ENCODE results near the gene XCR1.
"Not testable (repeated sequence)": the region's sequence is repeated elsewhere in the genome, so short reads cannot be mapped to it uniquely, and the experiment has no call there.

The XCR1 gene

DNA sequence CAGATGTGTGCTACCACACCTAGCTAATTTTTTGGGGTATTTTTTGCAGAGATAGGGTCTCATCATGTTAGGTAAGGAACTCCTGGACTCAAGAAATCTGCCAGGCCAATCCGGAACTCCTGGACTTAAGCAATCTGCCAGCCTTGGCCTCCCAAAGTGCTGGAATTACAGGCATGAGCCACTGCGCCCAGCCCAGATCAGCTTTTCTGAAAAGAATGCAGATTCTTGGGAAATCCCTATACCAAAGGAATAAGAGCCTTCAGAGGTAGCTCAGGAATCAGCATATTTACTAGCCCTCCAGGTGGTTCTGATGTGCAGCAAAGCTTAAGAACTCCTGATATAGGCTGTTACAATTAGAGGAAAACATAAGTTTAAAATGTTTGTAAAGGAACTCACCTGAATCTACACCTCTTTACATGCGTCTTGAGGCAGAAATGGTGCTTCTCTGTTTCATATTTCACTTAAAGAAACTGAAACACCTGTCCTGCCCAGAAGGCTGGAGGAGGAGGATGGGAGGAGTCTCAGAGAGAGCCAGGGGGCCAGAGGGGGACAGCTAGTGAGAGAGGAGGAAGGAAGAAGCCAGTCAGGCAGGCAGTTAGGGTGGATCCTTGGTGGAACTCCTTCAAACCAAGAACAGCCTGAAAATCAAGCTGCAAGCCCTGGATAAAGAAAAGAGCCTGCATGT lies at the start of gene XCR1:
XCR1 (minus strand) TSS at position 463 of the 685 bp plus-strand sequence. CDS start 5,536 bp downstream, outside the sequence.
- no peak for DNase-seq

DNA sequence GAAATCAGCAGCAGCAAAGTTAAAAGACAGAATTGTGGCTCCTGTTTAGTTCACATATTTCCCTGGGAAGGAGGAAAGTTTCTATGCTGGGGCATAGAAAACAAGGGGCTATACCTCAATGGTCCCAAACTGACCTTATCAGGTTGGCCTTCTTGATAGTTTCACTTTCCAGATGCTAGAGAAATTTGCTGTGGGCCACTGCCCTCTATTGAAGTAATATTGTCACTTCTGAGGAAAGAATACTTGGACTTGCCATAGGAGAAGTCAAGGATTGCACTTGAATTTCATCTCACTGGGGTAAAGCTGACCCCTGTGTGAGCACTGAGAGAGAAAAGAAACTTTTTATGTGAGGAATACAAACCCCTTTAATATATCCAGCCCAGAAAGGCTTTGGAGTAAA lies 49.3 kb upstream of the XCR1 start:
- DNase-seq = no peak

DNA sequence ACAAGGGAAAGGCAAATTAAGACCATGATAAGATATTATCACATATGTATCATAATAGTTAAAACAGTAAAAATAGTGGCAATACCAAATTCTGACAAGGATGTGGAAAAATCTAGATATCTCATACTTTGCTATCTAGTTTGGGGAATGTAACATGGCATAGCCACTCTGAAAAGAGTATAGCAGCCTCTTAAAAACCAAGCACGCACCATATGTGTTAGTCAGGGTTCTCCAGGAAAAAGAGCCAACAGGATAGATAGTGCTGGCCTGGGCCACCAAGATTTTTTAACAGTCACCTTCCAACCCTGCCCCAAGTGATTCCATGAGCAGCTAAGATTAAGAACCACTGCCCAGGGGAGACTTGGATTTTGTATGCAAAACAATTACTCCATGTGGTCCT lies 48.5 kb upstream of the XCR1 start:
- DNase-seq = no peak

DNA sequence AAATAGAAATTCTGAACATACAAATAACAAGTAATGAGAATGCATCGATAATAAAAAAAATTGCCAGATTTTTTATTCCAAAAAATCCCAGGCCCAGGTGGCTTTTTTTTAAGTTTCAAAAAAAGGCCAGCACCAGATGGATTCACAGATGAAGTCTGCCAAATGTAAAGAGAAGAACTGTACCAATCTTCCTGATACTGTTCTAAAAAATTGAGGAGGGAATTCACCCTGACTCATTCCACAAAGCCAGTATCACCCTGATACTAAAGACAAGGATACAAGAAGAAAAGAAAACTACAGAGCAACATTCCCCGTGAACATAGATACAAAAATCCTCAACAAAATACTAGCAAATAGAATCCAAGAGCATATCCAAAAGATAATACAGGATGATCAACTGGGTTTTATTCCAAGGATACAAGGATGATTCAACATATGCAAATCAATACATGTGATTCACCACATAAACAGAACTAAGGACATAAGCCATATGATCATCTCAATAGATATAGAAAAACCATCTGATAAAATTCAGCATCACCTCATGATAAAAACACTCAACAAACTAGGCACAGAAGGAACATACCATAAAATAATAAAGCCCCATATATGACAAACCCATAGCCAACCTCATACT lies 44.1 kb upstream of the XCR1 start:
- DNase-seq = no peak

GRCh38 chr3:46070595-46071093 lies 43.4 kb upstream of the XCR1 start:
- DNase-seq = no peak

DNA sequence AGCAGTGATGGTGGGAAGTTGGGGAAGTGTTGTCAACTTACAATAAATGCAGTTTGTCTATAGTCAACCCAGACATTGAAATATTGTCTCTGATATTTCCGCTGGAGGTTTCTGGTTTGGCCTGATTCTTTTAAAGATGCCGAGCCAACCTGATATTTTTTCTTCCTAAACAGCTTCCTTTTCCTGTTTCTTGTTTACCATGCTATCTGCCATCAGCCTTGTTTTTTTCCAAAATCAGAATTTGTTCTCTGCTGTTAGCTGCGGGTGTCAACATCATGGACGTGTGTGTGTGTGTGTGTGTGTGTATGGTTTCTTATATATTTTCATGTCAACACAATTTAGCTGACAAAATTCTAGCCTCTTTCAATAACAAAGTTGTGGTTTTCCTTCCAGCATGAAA lies 41.2 kb upstream of the XCR1 start:
- no peak for DNase-seq

DNA sequence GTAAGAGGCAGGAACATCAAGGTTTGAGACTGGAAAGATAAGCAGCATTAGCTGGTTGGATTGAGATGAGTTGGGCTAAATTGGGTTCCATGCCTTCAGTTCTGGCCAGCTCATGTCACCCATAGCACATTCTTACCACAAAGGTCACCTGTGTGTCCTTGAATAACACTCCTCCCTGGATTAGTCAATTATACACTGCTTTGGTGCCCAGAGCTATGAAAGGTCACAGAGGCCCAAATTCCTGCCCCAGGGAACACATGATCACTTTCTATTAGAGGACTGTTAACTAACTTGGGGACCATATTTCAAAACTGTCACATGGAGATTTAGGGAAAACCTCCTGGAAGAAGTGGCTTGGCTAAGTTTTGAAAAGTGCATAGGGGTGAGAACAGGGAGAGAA lies 40.1 kb upstream of the XCR1 start:
- DNase-seq = no peak

DNA sequence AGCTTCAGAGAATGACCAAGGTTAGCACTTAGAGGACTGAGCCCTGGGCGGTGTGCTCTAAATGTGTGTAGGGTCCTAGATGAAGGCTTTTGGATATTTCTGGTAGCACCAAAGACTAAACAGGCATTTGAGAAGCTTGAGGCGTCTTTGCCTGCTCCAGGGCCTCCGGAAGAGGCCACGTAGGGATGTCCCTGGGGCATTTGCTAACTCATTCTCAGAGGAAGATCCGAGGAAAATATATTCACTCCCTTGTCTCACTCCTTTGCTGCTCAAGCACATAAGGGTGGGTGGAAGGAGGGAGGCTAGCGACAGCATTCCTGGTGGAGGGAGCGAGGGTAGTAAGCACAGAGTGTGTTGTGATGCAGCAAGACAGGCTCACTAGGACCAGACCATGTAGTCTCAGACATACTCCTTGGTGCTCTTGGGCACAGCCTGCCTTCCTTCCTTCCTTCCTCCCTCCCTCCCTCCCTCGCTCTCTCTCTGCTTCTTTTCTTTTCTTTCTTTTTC lies 38.5 kb upstream of the XCR1 start:
- no peak for DNase-seq

- peak; percentile 83 for DNase-seq
Observed at GRCh38 chr3:46065294-46065705, 38.0 kb upstream of the XCR1 start.

DNA sequence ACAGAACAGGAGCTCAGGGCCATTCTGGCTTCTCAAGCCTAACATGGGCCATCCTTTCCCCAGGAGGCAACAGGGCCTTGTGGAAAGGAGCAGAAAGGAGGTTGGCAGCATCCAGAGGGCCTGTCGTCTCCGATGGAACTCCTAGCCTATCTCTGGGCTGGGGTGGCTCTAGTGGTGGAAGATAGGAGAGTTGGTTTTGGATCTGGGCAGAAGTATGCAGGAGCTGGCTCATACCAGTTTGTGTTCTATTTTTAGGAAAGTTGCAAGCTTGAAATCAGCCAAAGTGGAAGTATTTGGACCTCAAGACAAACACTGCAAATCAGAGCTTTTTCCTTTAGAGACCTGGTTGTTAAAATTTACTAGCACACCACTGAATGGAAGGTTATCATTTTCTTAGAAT lies 35.4 kb upstream of the XCR1 start:
- DNase-seq = no peak

DNA sequence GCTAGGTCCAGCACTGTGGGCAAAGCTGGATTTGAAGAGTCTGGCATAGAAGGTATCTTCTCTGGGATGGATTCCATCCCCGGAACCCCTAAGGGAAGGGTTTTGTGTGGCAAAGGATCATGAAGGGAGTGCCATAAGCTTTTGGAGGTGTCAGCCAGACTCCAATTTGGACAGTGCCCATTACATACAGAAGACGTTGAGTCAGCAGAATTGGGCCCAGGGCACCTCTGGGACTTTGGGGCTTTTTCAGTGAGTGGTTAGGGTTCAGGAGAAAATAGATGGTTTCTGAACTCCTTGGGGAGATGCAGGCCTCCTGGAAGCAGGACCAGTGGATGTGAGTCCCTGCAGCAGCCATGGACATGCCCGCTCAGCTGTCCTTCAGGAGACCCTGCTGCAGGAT lies 34.6 kb upstream of the XCR1 start:
- DNase-seq = no peak

- no peak for DNase-seq
Observed at GRCh38 chr3:46061108-46061720, 33.9 kb upstream of the XCR1 start.

DNA sequence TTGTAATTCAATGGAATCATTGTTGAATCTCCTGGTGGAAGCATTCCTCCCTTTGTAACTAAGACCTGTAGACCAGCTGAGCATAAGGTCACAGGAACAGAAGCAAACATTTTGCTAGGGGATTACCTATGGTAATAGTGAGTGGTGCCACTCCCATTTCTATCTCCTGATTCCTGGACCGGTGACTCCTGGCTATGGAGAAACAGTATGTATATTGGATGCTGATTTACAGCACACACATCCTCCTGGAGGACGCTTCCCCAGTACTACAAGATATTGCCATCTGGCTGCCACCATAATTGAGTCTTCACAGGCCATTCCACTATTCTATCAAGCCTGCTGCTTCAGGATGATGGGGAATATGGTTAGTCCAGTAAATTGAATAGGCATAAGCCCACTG lies 33.3 kb upstream of the XCR1 start:
- DNase-seq = no peak

- DNase-seq = no peak
Observed at GRCh38 chr3:46059432-46059831, 32.1 kb upstream of the XCR1 start.

- DNase-seq = no peak
Observed at GRCh38 chr3:46058981-46059380, 31.7 kb upstream of the XCR1 start.

- DNase-seq = no peak
Observed at GRCh38 chr3:46057716-46058115, 30.4 kb upstream of the XCR1 start.

DNA sequence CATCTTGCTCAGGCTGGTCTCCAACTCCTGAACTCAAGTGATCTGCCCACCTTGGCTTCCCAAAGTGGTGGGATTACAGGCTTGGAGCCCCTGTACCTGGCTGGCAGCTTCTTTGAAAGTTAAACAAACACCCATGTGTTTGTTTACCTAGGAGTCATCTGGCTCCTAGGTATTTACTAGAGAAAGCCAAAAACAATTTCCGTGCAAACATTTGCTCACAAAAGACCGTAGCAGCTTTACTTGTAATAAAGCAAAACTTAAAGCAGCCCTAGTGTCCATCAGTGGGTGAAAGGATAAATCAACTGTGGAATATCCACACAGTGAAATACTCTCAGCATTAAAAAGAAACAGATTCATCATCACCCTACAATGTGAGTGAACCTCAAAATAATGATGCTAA lies 29.4 kb upstream of the XCR1 start:
- DNase-seq = no peak

GRCh38 chr3:46053761-46054515 lies 26.7 kb upstream of the XCR1 start:
- not testable (repeated sequence) for DNase-seq

DNA sequence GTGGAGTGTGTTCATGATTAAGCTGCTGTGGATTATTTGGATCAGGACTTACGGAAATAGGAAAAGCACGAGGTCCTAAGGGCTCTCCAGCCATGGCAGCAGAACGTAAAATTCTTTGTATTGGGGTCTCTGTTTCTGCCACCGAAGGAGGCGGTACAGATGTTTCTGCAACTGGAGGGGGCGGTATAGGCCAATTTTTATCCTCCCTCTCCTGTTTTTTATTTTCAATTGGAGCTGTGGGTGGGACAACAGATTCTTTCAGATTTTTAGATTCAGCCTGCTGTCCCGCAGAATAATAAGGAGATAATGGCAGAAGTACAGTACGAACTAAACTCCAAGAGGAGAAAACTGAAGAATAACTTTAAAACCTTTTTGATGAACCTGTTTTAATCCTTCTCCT lies 26.0 kb upstream of the XCR1 start:
- not testable (repeated sequence) for DNase-seq

DNA sequence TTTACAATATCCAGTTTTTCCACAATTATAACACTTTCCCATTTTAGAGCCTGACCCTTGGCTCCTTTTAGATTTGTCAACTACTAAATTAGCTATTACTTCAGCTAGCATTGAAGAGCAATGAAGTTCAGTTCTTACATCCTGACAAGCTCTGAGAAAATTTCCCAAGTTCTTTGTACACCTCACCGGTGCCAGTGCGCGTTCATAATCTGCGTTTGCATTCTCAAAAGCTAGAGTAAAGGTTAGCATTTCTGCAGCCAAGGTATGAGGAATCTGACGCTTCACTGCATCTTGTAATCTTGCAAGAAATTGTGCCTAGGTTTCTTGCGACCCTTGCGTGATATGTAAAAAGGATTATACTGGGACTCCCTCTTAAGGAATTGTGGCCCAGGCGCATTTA lies 25.2 kb upstream of the XCR1 start:
- no peak for DNase-seq

DNA sequence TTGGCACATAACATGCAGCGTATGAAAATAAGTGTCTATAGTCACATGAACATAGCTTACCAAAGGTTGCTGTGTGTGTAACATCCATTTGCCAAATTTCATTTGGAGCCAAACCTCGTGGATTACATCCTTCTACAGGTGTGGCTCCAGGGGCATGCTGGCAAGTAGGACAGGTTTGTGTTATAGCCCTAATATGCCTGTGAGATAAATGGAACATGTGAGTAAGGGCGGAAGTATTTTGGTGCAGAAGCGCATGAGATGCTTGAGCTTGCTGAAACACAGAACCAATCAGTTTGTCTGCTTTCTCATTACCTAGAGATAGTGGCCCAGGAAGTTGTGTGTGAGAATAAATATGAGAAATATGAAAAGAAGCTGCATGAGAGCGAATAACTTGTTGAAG lies 21.8 kb upstream of the XCR1 start:
- DNase-seq = no peak

- not testable (repeated sequence) for DNase-seq
Observed at GRCh38 chr3:46046231-46046630, 18.9 kb upstream of the XCR1 start.

DNA sequence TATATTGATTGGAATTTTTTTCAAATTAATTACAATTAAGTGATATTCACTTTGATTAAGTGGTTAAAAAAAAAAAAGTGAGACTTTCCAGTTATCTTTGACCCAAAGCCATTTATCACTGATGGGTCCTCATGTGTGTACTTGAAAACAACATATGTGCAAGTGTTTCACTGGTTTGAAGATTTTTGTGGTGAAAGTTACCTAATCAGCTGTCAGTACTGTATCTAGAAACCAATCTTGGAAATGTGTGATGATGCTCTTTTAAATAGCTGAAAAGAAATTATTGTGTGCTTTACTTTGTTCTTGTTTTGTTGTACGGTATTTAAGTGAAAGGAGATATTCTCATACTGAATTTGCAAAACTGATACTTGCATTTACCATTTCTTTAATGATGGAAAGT lies 11.6 kb upstream of the XCR1 start:
- no peak for DNase-seq
